H1 (cell line): Measurements from ENCODE around the gene SBDS. TPM values are rescaled to one million over a fixed set of nuclear protein-coding genes. Genes with fewer than 3 reads are reported as not detected.

Experiments used
- CTCF ChIA-PET: fragments of 300-600 bp; sonication (Branson Sonifier 250); formaldehyde crosslinking; loops from one replicate; lab custom pipeline; 2021; ENCODE audit not compliant: partially characterized antibody; lab: Charles Lee
- POLR2A ChIA-PET: fragments of 300-600 bp; sonication (Branson Sonifier 250); formaldehyde crosslinking; loops from one replicate; lab custom pipeline; 2021; ENCODE audit warnings: inconsistent platforms; ENCODE audit not compliant: partially characterized antibody; lab: Charles Lee
- DNase-seq, 2 experiments: peaks; one replicate each; pipeline versions ENCODE4 v3.0.0 to v3.0.0-alpha.2; 2010 to 2022; ENCODE audit warnings: low spot score in 2 of 2, low read depth in 1 of 2, mixed read lengths in 1 of 2
- FAIRE-seq: peaks from 2 replicates; lab custom pipeline; 2011; peaks lifted over from hg19 to GRCh38; lab: Jason Lieb, UNC
- H2AFZ ChIP-seq: 2 replicates; pipeline ENCODE4 v1.8.1; 2012; ENCODE audit warnings: low read length, inconsistent platforms
- H2AK5ac ChIP-seq: 2 replicates; pipeline ENCODE4 v1.6.1; 2013; ENCODE audit warnings: low read depth, low read length
- H2BK120ac ChIP-seq: replicated peaks from 2 replicates; pipeline ENCODE3; 2013; ENCODE audit warnings: low read depth, low read length, inconsistent platforms
- H2BK12ac ChIP-seq: 2 replicates; pipeline ENCODE4 v1.6.1; 2013; ENCODE audit warnings: low read depth, low read length
- H2BK15ac ChIP-seq: 2 replicates; pipeline ENCODE4 v1.6.1; 2013; ENCODE audit warnings: low read length
- H2BK20ac ChIP-seq: 2 replicates; pipeline ENCODE4 v1.6.1; 2013; ENCODE audit warnings: low read length
- H2BK5ac ChIP-seq: 2 replicates; pipeline ENCODE4 v1.6.1; 2013; ENCODE audit warnings: low read depth, low read length
- H3K14ac ChIP-seq: 2 replicates; pipeline ENCODE4 v1.6.1; 2013; ENCODE audit warnings: inconsistent platforms; ENCODE audit not compliant: insufficient read length
- H3K18ac ChIP-seq: 2 replicates; pipeline ENCODE4 v1.6.1; 2013; ENCODE audit warnings: low read length; ENCODE audit errors: extremely low read depth
- H3K23ac ChIP-seq: 2 replicates; pipeline ENCODE4 v1.6.1; 2013; ENCODE audit warnings: inconsistent platforms; ENCODE audit not compliant: insufficient read length
- H3K23me2 ChIP-seq: 2 replicates; pipeline ENCODE4 v1.6.1; 2013; ENCODE audit warnings: low read depth, low read length
- H3K27ac ChIP-seq: 2 replicates; pipeline ENCODE4 v1.6.1; 2011; ENCODE audit warnings: low read depth, low read length, inconsistent platforms
- H3K27me3 ChIP-seq, 4 experiments: replicated peaks in 1 of 4; 1 replicate in 1 of 4; 2 replicates in 3 of 4; pipeline versions ENCODE4 v1.6.1 to v1.8.1; 2011 to 2013; ENCODE audit warnings: low read length in 3 of 4, mild to moderate bottlenecking in 3 of 4, inconsistent platforms in 2 of 4, mixed read lengths in 2 of 4, moderate library complexity in 1 of 4; ENCODE audit not compliant: control insufficient read depth in 3 of 4, insufficient read depth in 3 of 4; ENCODE audit errors: extremely low read depth in 1 of 4
- H3K36me3 ChIP-seq, 4 experiments: 2 replicates each; pipeline versions ENCODE4 v1.6.1 to v1.8.1; 2011 to 2013; ENCODE audit warnings: mild to moderate bottlenecking in 4 of 4, low read length in 3 of 4, moderate library complexity in 2 of 4, control low read depth in 1 of 4, inconsistent platforms in 1 of 4; ENCODE audit not compliant: insufficient read depth in 4 of 4, control insufficient read depth in 2 of 4
- H3K4ac ChIP-seq: replicated peaks from 2 replicates; pipeline ENCODE3; 2013; ENCODE audit warnings: low read length, low read depth, mixed read lengths, inconsistent platforms; ENCODE audit not compliant: insufficient read length
- H3K4me1 ChIP-seq, 4 experiments: replicated peaks in 1 of 4; 1 replicate in 1 of 4; 2 replicates in 3 of 4; pipeline versions ENCODE4 v1.6.1 to v1.8.1; 2011 to 2013; ENCODE audit warnings: low read length in 3 of 4, inconsistent platforms in 2 of 4, mixed read lengths in 1 of 4; ENCODE audit not compliant: insufficient read depth in 4 of 4, control insufficient read depth in 3 of 4
- H3K4me2 ChIP-seq, 2 experiments: 2 replicates each; pipeline versions ENCODE4 v1.6.1 to v1.8.1; 2011 to 2013; ENCODE audit warnings: low read depth in 2 of 2, low read length in 2 of 2, control low read depth in 1 of 2, inconsistent platforms in 1 of 2, mild to moderate bottlenecking in 1 of 2; ENCODE audit not compliant: insufficient read depth in 1 of 2
- H3K4me3 ChIP-seq, 4 experiments: fragments of 200-600, 300-600 bp in 1 of 4; sonication (generic), shearing (Covaris generic), sonication (Bioruptor Twin) in 1 of 4; 2 replicates each; pipeline versions ENCODE4 v1.5.1 to v1.8.1; 2011 to 2016; ENCODE audit warnings: low read length in 4 of 4, low read depth in 3 of 4, control low read depth in 2 of 4, inconsistent platforms in 2 of 4, mild to moderate bottlenecking in 2 of 4, mixed read lengths in 1 of 4, moderate library complexity in 1 of 4; ENCODE audit not compliant: insufficient read depth in 2 of 4; ENCODE audit errors: extremely low read depth in 1 of 4
- H3K56ac ChIP-seq: replicated peaks from 2 replicates; pipeline ENCODE3; 2013; ENCODE audit warnings: low read depth, mild to moderate bottlenecking, mixed read lengths, low read length, inconsistent platforms; ENCODE audit not compliant: insufficient read length
- H3K79me1 ChIP-seq: 2 replicates; pipeline ENCODE4 v1.6.1; 2013; ENCODE audit warnings: low read depth, low read length, control low read depth
- H3K79me2 ChIP-seq, 2 experiments: 2 replicates each; pipeline versions ENCODE4 v1.6.1 to v1.8.1; 2012 to 2013; ENCODE audit warnings: low read length in 2 of 2, mild to moderate bottlenecking in 2 of 2, inconsistent platforms in 1 of 2; ENCODE audit not compliant: insufficient read depth in 2 of 2, control insufficient read depth in 1 of 2
- H3K9ac ChIP-seq, 4 experiments: replicated peaks in 1 of 4; 1 replicate in 1 of 4; 2 replicates in 3 of 4; pipeline versions ENCODE4 v1.6.1 to v1.8.1; 2011 to 2013; ENCODE audit warnings: low read depth in 3 of 4, low read length in 3 of 4, control low read depth in 2 of 4, mild to moderate bottlenecking in 2 of 4, moderate library complexity in 2 of 4, inconsistent platforms in 1 of 4; ENCODE audit errors: extremely low read depth in 1 of 4
- H3K9me3 ChIP-seq, 2 experiments: 2 replicates each; pipeline versions ENCODE4 v1.6.1 to v1.8.1; 2012 to 2013; ENCODE audit warnings: mild to moderate bottlenecking in 2 of 2, moderate library complexity in 2 of 2, control low read depth in 1 of 2, inconsistent platforms in 1 of 2, low read depth in 1 of 2, low read length in 1 of 2, mixed read lengths in 1 of 2; ENCODE audit not compliant: insufficient read depth in 2 of 2
- H4K20me1 ChIP-seq, 2 experiments: replicated peaks in 1 of 2; 2 replicates each; pipeline versions ENCODE3 to v1.8.1; 2011 to 2013; ENCODE audit warnings: inconsistent platforms in 2 of 2, low read length in 2 of 2, mild to moderate bottlenecking in 1 of 2; ENCODE audit not compliant: insufficient read depth in 2 of 2, control insufficient read depth in 1 of 2
- H4K5ac ChIP-seq: 2 replicates; pipeline ENCODE4 v1.6.1; 2013; ENCODE audit warnings: low read length, low read depth, mixed read lengths, inconsistent platforms; ENCODE audit not compliant: insufficient read length
- H4K8ac ChIP-seq: 2 replicates; pipeline ENCODE4 v1.8.0; 2013; ENCODE audit warnings: mild to moderate bottlenecking, moderate library complexity, low read length, inconsistent platforms; ENCODE audit not compliant: insufficient read depth; ENCODE audit errors: extremely low read depth
- H4K91ac ChIP-seq: replicated peaks from 2 replicates; pipeline ENCODE3; 2013; ENCODE audit warnings: low read length, mixed read lengths, inconsistent platforms; ENCODE audit not compliant: insufficient read length
- ASH2L ChIP-seq: fragments of 200-600, 300-600 bp; sonication (generic); IDR thresholded peaks from one replicate; pipeline ENCODE4 v1.7.1; 2017; ENCODE audit warnings: low read length
- CHD2 ChIP-seq: IDR thresholded peaks from 2 replicates; pipeline ENCODE4 v1.6.1; 2012; ENCODE audit warnings: low read length, improper control_type of control experiment
- CREB1 ChIP-seq: IDR thresholded peaks from 2 replicates; pipeline ENCODE4 v1.6.1; 2012; ENCODE audit warnings: inconsistent platforms
- CTCF ChIP-seq, 3 experiments: IDR thresholded peaks; 1 replicate in 2 of 3; 2 replicates in 1 of 3; pipeline versions ENCODE4 v1.5.1 to v1.6.1; 2011; ENCODE audit warnings: low read length in 3 of 3, mild to moderate bottlenecking in 3 of 3, inconsistent platforms in 2 of 3, low read depth in 1 of 3, moderate library complexity in 1 of 3; ENCODE audit not compliant: insufficient read depth in 1 of 3; ENCODE audit errors: control extremely low read depth in 1 of 3
- GTF2F1 ChIP-seq: IDR thresholded peaks from 2 replicates; pipeline ENCODE4 v1.6.1; 2012; ENCODE audit warnings: low read depth, low read length, improper control_type of control experiment, borderline replicate concordance
- KDM5A ChIP-seq: fragments of 200-600 bp; IDR thresholded peaks from 2 replicates; pipeline ENCODE4 v1.7.1; 2012; ENCODE audit warnings: mild to moderate bottlenecking, low read length, inconsistent platforms, mixed read lengths
- MAFK ChIP-seq: IDR thresholded peaks from 2 replicates; pipeline ENCODE4 v1.6.1; 2012; ENCODE audit warnings: low read depth, mild to moderate bottlenecking, improper control_type of control experiment, low read length
- MAX ChIP-seq: IDR thresholded peaks from 2 replicates; pipeline ENCODE4 v1.6.1; 2012; ENCODE audit warnings: inconsistent platforms
- RAD21 ChIP-seq, 2 experiments: IDR thresholded peaks in 1 of 2; conservative IDR thresholded peaks in 1 of 2; 2 replicates each; pipeline ENCODE4 v1.6.1; 2011; ENCODE audit warnings: low read depth in 2 of 2, low read length in 2 of 2, improper control_type of control experiment in 1 of 2, inconsistent platforms in 1 of 2, mild to moderate bottlenecking in 1 of 2, moderate library complexity in 1 of 2
- RFX5 ChIP-seq: IDR thresholded peaks from 2 replicates; pipeline ENCODE4 v1.6.1; 2011; ENCODE audit warnings: low read depth, low read length, improper control_type of control experiment, borderline replicate concordance
- TAF1 ChIP-seq: IDR thresholded peaks from 2 replicates; pipeline ENCODE4 v1.6.1; 2011; ENCODE audit warnings: mild to moderate bottlenecking, low read depth, low read length
- YY1 ChIP-seq: IDR thresholded peaks from 2 replicates; pipeline ENCODE4 v1.6.1; 2011; ENCODE audit warnings: low read depth, mild to moderate bottlenecking, low read length
- WGBS, 2 experiments: shearing (Covaris generic) in 1 of 2; methylation state at CpG; one replicate each; pipeline versions ENCODE4 v1.1.6 to v1.1.7; 2013 to 2015; ENCODE audit warnings: low lambda C conversion rate in 2 of 2, mixed read lengths in 2 of 2, inconsistent platforms in 1 of 2, low coverage in 1 of 2, missing lambda C conversion rate in 1 of 2; ENCODE audit not compliant: insufficient replicate concordance in 2 of 2, insufficient coverage in 1 of 2, insufficient read length in 1 of 2; ENCODE audit errors: extremely low coverage in 1 of 2, missing lambda C conversion rate in 1 of 2; 5-methylcytosine and 5-hydroxymethylcytosine counted together
- polyA plus RNA-seq, 7 experiments: library from polyadenylated mRNA; depleted of rRNA in 3 of 7; stranded (reverse) in 5 of 7; unstranded in 2 of 7; fragments of >200 nt in 5 of 7; fragments of 200-250 nt in 2 of 7; gene quantifications; 1 replicate in 5 of 7; 2 replicates in 1 of 7; 4 replicates in 1 of 7; pipeline versions ENCODE4 v1.2.1 to v1.2.3, GENCODE V29; 2011 to 2013; ENCODE audit warnings: missing spikeins in 2 of 7, mixed read lengths in 2 of 7
- total RNA-seq: library from RNA; stranded (reverse); fragmentation: NEBNext Ultra II Directional; extraction: Animal tissue kit (Norgen Biotek cat#: 25700); gene quantifications from 2 replicates; pipeline ENCODE4 v1.2.1, GENCODE V29; 2021

Gene SBDS
- total and polyA plus RNA-seq, 2 of the 8 experiments (the other 6 are each of a cell fraction or from before 2014, with no cell fraction given): 8.2 to 27.5 TPM

- Histone ChIP-seq H4K5ac (no peak overlapping the region), H2AK5ac (no peak overlapping the region), H2BK120ac (no peak overlapping the region), H3K79me1 (no peaks in the 10 kb centered on the region), H3K27me3 (no peaks in the 10 kb centered on the region), H4K91ac (no peak overlapping the region), H3K23me2 (no peaks in the 10 kb centered on the region), H3K56ac (no peak overlapping the region), H3K27ac (no peak overlapping the region), H3K9me3 (peaks cover 2 to 4% of the 10 kb centered on the region in 2 experiments; a peak in 1 of 4 replicates), H3K4me2 (no peak overlapping the region), H2BK12ac (no peak overlapping the region), H2BK20ac (no peak overlapping the region), H3K79me2 (no peaks in the 10 kb centered on the region), H4K20me1 (no peaks in the 10 kb centered on the region), H3K14ac (no peak overlapping the region), H3K4me1 (peaks cover 0 to 3% (median 0%) of the 10 kb centered on the region in 4 experiments; a peak in 1 of 7 replicates), H3K4ac (no peak overlapping the region), H3K4me3 (no peak overlapping the region), H2AFZ (no peak overlapping the region), H2BK15ac (no peak overlapping the region), H3K9ac (no peak overlapping the region), H4K8ac (no peak overlapping the region; the same call in 1 of the 2 replicates), H3K18ac (no peak overlapping the region), H3K23ac (no peak overlapping the region), H3K36me3 (no peaks in the 10 kb centered on the region), H2BK5ac (no peak overlapping the region)
- CTCF ChIA-PET: interaction anchor here (0.7 to 0.8 kb wide), 2 partner anchors 9 to 72 kb away, joined by 3 read pairs; no protein-coding TSS in a partner anchor
- 83% methylated on average over 6 of the region's 6 CpGs; no CpG with 5 or more reads in 1 of the 2 experiments for WGBS, 2 experiments
- POLR2A ChIA-PET: no interaction called here
- FAIRE-seq (no peak), DNase-seq (no peak)
- TF ChIP-seq RFX5 (no peak), ASH2L (no peak), CREB1 (no peak), YY1 (no peak), TAF1 (no peak), RAD21 (IDR thresholded peaks at IDR 0.05 in 1 of 2, conservative IDR thresholded peaks at IDR 0.05 in 1 of 2; ENCODE audit: low read depth in 2 of 2, low read length in 2 of 2) (peak in 1 of 2 experiments; percentile 22; a peak in 1 of 4 replicates), KDM5A (no peak), CTCF (IDR thresholded peaks at IDR 0.05; ENCODE audit: control extremely low read depth in 1 of 3, insufficient read depth in 1 of 3, low read depth in 1 of 3, low read length in 3 of 3) (peak in 2 of 3 experiments; percentile 31 to 44; a peak in 3 of 4 replicates), MAX (no peak), CHD2 (no peak), MAFK (no peak), GTF2F1 (no peak)
Observed at GRCh38 chr7:66967029-66967428, 28.4 kb downstream of the SBDS start.
